ENCODE measurements around the gene ANKHD1.
"Not testable (repeated sequence)": the region's sequence is repeated elsewhere in the genome, so short reads cannot be mapped to it uniquely, and the experiment has no call there.

Gene ANKHD1

DNA sequence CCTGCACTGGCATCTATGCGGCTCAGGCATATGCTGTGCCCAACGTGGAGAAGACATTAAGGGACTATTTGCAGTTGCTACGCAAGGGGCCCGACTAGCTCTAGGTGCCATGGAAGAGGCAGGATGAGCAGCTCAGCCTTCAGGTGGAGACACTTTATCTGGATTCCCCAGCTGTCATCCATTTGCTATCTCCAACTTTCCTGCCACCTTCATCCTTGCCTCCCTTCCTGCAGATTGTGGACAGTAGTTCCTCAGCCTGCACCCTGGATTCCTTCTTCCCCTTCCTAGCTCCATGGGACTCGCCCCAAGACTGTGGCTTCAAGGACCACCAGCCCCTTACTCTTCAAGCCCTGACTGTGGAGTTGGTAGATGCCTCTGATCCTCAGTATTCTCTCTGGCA lies 165.0 kb downstream of the ANKHD1 start:
- no peak for DNase-seq

DNA sequence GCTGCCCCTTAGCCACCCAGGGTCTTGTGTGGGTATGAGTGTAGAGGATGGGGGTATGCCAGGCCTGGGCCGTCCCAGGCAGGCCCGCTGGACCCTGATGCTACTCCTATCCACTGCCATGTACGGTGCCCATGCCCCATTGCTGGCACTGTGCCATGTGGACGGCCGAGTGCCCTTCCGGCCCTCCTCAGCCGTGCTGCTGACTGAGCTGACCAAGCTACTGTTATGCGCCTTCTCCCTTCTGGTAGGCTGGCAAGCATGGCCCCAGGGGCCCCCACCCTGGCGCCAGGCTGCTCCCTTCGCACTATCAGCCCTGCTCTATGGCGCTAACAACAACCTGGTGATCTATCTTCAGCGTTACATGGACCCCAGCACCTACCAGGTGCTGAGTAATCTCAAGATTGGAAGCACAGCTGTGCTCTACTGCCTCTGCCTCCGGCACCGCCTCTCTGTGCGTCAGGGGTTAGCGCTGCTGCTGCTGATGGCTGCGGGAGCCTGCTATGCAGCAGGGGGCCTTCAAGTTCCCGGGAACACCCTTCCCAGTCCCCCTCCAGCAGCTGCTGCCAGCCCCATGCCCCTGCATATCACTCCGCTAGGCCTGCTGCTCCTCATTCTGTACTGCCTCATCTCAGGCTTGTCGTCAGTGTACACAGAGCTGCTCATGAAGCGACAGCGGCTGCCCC lies 165.6 kb downstream of the ANKHD1 start:
- no peak for DNase-seq

DNA sequence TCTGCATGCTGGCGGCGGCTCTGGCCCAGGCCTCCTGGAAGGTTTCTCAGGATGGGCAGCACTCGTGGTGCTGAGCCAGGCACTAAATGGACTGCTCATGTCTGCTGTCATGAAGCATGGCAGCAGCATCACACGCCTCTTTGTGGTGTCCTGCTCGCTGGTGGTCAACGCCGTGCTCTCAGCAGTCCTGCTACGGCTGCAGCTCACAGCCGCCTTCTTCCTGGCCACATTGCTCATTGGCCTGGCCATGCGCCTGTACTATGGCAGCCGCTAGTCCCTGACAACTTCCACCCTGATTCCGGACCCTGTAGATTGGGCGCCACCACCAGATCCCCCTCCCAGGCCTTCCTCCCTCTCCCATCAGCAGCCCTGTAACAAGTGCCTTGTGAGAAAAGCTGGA lies 166.2 kb downstream of the ANKHD1 start:
- no peak for DNase-seq

DNA sequence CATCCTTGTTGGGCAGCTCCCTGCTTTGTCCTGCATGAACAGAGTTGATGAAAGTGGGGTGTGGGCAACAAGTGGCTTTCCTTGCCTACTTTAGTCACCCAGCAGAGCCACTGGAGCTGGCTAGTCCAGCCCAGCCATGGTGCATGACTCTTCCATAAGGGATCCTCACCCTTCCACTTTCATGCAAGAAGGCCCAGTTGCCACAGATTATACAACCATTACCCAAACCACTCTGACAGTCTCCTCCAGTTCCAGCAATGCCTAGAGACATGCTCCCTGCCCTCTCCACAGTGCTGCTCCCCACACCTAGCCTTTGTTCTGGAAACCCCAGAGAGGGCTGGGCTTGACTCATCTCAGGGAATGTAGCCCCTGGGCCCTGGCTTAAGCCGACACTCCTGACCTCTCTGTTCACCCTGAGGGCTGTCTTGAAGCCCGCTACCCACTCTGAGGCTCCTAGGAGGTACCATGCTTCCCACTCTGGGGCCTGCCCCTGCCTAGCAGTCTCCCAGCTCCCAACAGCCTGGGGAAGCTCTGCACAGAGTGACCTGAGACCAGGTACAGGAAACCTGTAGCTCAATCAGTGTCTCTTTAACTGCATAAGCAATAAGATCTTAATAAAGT lies 166.9 kb downstream of the ANKHD1 start:
- no peak for DNase-seq

DNA sequence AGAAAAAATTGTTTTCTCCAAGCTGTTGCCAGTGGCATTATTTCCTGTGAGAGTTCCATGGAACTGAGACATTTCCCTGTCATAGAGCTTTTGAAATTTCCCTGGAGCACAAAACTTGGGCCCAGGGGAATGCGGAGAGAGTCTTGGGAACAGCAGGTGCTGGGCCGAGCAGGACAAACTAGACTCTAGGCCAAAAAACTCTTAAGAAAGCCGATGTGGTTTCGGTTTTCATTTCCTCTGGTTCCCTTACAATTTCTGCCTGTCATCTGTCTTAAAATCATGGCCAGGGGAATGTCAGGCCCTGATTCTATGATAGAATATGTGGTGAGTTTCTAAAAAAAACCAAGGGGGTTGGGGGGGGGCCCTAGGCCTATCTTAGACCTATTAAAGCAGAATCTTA lies 167.6 kb downstream of the ANKHD1 start:
- no peak for DNase-seq

DNA sequence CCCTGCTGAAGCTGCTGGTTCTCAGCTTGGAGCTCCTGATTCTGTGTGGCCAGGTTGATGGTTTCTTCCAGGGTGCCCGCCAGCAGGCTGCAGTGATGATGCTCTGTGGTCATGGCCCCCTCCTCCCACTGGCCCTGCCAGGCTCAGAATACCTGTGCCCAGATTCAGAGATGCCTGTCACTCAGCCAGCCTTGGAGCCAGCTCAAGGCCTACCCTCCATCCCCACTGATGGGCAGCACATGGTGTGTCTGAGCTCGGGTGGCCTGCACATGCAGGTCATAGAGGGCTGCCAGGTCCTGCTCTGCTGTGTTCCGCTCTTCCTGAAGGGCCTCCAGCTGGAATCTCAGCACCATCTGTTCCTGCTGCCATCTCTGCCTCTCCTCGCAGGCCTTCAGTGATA lies 168.4 kb downstream of the ANKHD1 start:
- no peak for DNase-seq

DNA sequence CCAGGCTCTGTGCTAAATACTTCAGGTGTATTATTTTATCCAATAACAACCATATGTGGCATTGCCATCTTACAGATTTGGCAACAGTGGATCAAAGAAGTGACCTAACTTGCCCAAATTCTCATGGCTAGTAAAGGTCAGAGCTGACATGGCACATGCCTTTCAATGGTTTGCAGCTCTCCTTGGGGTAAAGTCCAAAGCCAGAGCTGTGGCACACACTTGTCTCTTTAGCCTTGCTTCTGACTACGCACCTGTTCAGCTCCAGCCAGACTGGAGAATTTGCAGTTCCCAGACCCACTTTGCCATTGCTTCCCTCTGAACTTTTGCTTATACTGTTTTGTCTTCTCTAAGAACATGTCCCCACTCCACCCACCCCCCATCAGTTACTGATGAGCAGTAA lies 168.9 kb downstream of the ANKHD1 start:
- no peak for DNase-seq

DNA sequence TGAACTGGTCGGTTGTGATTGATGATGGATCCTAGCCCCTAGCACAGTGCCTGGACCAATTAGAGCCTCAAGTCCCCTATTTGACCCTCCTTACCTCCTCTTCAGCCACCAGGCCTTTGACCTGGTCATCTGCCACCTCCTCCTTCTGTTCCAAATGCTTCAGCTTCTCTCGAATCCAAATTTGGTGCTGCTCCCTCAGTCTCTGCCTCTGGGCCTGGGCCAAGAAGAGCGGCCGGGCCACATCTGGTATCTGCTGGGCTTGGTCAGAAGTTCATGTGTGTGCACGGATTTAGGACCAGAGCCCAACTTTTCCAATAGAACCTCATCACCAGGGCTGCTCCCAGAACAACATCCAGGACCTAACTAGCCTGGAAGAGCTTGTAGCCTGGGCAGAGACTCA lies 169.5 kb downstream of the ANKHD1 start:
- DNase-seq, result no peak

DNA sequence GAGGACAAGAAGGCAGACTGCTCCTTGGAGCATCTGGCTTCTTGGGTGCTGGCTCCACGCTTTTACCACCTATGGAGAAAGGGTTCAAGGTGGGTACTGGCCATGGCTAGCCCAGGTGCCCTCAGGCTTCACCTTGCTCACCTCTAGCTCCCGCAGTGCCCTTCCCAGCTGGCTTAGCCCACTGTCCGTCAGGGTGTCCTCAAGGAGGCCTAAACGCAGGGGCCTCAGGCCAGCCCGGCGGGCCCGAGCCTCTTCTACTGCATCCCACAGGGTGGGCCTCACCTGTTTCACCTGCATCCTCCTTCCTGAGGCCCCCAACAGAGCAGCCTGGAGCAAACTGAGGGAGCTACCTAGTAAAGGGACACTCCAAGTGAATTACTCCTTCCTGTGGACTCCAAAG lies 172.1 kb downstream of the ANKHD1 start:
- DNase-seq, result no peak

DNA sequence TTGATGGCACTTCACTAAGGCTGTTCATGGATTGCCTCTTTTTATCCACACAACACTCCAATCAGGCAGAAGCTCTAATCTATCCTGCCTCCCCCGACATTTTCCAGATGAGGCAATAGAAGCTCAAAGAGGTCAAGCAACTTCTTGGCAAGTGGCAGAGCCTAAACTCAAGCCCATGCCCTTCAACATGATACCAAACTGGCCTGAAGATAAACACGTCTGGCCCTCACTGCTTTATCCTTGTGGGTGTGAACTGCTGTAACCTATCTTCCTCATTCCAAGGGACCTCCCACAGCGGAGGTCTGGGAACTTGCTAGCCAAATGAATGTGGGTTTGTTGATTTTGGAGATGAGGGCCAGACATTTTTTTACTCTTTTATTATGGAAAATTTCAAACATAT lies 172.5 kb downstream of the ANKHD1 start:
- no peak for DNase-seq

DNA sequence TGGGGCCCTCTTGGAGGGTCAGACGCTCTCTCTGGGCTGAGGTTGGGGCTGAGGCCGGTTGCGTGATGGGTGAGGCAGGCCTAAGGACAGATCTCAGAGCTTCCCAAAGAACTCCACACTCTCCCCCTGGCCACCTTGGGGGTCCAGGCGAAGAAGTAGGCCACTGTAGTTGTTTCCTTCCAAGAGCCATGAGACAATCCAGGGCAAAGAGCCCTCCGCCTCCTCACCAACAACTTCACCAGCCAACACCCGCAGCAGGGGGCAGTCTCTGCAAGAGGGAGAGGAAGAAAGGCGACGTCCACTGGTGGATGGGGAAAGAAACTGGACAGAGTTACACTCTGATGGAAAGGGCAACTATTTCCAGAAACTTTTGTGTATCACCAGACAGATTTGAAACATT lies 173.7 kb downstream of the ANKHD1 start:
- DNase-seq, result peak; percentile 12

DNA sequence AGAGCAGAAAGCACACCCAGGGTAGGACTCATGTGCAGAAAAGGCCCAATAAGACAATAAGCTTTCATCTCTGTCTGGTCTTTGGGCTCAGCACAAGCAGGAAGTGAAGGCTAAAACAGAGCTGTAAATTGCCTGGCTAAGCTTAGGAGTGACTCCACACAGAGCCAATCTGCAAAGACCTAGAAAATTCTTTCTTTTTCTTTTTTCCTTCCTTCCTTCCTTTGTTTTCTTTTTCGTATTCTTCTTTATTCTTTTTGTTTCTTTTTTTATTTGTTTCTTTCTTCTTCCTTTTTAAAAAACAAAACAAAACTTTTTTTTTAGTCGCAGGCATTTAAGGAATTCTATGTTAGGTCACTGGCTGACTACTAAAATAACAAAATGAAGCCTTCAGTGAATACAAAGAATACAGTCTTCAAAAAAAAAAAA lies 175.2 kb downstream of the ANKHD1 start:
- no peak for DNase-seq

DNA sequence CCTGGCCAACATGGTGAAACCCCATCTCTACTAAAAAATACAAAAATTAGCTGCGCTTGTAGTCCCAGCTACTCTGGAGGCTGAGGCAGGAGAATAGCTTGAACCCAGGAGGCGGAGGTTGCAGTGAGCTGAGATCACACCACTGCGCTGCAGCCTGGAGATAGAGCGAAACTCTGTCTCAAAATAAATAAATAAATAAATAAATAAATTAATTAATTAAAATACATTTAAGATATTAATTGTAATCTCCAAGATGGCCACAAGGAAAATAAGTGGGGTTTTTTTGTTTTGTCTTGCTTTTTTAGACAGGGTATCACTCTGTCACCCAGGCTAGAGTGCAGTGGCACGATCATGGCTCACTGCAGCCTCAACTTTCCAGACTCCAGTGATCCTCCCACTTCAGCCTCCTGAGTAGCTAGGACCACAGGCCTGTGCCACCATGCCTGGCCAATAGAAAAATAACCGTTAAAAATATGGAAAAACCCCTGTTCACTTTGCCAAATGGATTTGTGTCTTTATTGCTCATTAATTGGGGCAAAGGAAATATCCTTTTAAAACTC lies 177.6 kb downstream of the ANKHD1 start:
- DNase-seq, result not testable (repeated sequence)

DNA sequence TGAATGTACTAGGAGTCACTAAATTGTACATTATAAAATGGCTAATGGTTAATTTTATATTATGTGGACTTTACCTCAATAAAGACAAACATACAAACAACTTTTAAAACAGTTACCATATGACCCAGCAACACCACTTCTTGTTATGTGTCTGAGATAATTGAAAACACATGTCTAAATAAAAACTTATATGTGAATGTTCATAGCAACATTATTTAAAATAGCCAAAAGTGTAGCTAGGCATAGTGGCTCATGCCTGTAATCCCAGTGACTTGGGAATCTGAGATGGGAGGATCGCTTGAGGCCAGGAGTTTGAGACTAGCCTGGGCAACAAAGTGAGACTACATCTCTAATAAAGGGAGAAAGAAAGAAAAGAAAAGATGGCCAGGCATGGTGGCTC lies 185.9 kb downstream of the ANKHD1 start:
- no peak for DNase-seq

DNA sequence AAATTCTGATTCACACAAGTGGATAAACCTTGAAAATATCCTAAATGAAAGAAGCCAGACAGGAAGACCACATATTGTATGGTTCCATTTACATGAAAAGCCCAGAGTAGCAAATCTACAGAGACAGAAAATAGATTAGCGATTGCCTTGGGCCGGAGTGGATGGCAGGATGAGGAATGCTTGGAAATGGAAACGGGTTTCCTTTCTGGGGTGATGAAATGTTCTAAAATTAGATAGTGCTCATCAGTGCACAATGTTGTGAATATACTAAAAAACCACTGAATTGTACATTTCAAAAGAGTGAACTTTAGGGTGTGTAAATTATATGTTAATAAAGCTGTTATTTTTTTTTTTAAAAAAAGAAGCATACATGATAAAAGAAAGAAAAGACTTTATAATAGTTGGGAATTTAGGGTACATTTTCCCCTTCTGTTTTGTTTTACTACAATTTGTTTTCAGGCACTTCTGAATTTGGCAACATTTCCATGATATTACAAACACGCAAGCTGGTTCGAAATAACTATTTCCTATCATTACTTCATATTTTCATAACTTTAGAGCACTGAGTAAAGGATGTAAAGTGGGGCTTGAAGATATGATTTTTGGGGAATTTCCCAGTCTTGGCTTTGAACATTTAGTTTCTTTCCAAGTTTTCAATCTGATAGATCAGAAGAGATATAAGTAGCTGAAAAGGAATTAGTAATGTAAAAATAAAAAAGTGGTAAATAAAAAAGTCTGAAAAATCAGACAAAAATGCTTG lies 186.9 kb downstream of the ANKHD1 start:
- no peak for DNase-seq

Measured in NCI-H526 treated with DMSO at 0.1 percent for 48 hours (cell line).